Parathyroid adenoma (tissue), 2 donors: Measurements from ENCODE around the gene PRKCE.

ENCODE experiments used
- H2AFZ ChIP-seq: fragments of 300-600 bp; sonication (generic); one replicate; pipeline ENCODE4 v1.7.0; 2017; ENCODE audit warnings: antibody characterized with exemption, mild to moderate bottlenecking
- H3K27ac ChIP-seq: fragments of 300-600 bp; sonication (generic); one replicate; pipeline ENCODE4 v1.7.0; 2017
- H3K27me3 ChIP-seq: fragments of 300-600 bp; sonication (generic); one replicate; pipeline ENCODE4 v1.7.0; 2017; ENCODE audit warnings: low read length; ENCODE audit not compliant: control insufficient read depth, insufficient read depth
- H3K36me3 ChIP-seq: fragments of 300-600 bp; sonication (generic); one replicate; pipeline ENCODE4 v1.7.0; 2017; ENCODE audit warnings: low read length; ENCODE audit not compliant: control insufficient read depth, insufficient read depth
- H3K4me1 ChIP-seq: fragments of 300-600 bp; sonication (generic); one replicate; pipeline ENCODE4 v1.7.0; 2017; ENCODE audit warnings: control low read depth
- H3K4me2 ChIP-seq: fragments of 300-600 bp; sonication (generic); one replicate; pipeline ENCODE4 v1.7.0; 2017; ENCODE audit warnings: low read length
- H3K4me3 ChIP-seq: fragments of 300-600 bp; sonication (generic); one replicate; pipeline ENCODE4 v1.7.0; 2017; ENCODE audit warnings: low read depth, low read length
- H3K79me2 ChIP-seq: fragments of 300-600 bp; sonication (generic); one replicate; pipeline ENCODE4 v1.7.0; 2017; ENCODE audit warnings: control low read depth
- H3K9ac ChIP-seq: fragments of 300-600 bp; sonication (generic); one replicate; pipeline ENCODE4 v1.7.0; 2017; ENCODE audit warnings: mild to moderate bottlenecking
- H3K9me3 ChIP-seq: fragments of 300-600 bp; sonication (generic); one replicate; pipeline ENCODE4 v1.7.0; 2017; ENCODE audit warnings: low read length; ENCODE audit not compliant: control insufficient read depth
- CTCF ChIP-seq: fragments of 300-600 bp; sonication (generic); IDR thresholded peaks from one replicate; pipeline ENCODE4 v1.7.0; 2017; ENCODE audit warnings: antibody characterized with exemption, mild to moderate bottlenecking
- donor health status: primary hyperparathyroidism.

PRKCE gene

GRCh38 chr2:45923701-45924100 lies 272.2 kb downstream of the PRKCE start:
- no peak overlapping the region for H3K4me2 ChIP-seq
- H3K79me2 ChIP-seq: peaks cover 32% of the 10 kb centered on the region
- no peaks in the 10 kb centered on the region for H3K27me3 ChIP-seq
- H3K9ac ChIP-seq: no peak overlapping the region
- no peak overlapping the region for H3K27ac ChIP-seq
- H3K4me1 ChIP-seq: peaks cover 22% of the 10 kb centered on the region
- no peak overlapping the region for H3K4me3 ChIP-seq
- no peak overlapping the region for H2AFZ ChIP-seq
- no peaks in the 10 kb centered on the region for H3K9me3 ChIP-seq
- no peak for TF ChIP-seq CTCF
- H3K36me3 ChIP-seq: no peaks in the 10 kb centered on the region

GRCh38 chr2:45925026-45925425 lies 273.6 kb downstream of the PRKCE start:
- Histone ChIP-seq H3K36me3 (no peaks in the 10 kb centered on the region), H3K4me2 (no peak overlapping the region), H3K27ac (no peak overlapping the region), H3K9me3 (no peaks in the 10 kb centered on the region), H3K4me3 (no peak overlapping the region), H2AFZ (no peak overlapping the region), H3K9ac (no peak overlapping the region), H3K4me1 (peaks cover 22% of the 10 kb centered on the region), H3K79me2 (peaks cover 31% of the 10 kb centered on the region), H3K27me3 (no peaks in the 10 kb centered on the region)
- TF ChIP-seq CTCF: no peak

GRCh38 chr2:45925636-45926366 lies 274.3 kb downstream of the PRKCE start:
- H3K9me3 ChIP-seq: no peaks in the 10 kb centered on the region
- no peak overlapping the region for H2AFZ ChIP-seq
- H3K4me2 ChIP-seq: no peak overlapping the region
- no peaks in the 10 kb centered on the region for H3K27me3 ChIP-seq
- H3K4me1 ChIP-seq: peaks cover 22% of the 10 kb centered on the region
- no peaks in the 10 kb centered on the region for H3K36me3 ChIP-seq
- H3K27ac ChIP-seq: no peak overlapping the region
- no peak overlapping the region for H3K4me3 ChIP-seq
- H3K9ac ChIP-seq: no peak overlapping the region
- TF ChIP-seq CTCF: no peak
- peaks cover 31% of the 10 kb centered on the region for H3K79me2 ChIP-seq

GRCh38 chr2:45928946-45929345 lies 277.5 kb downstream of the PRKCE start:
- Histone ChIP-seq H3K4me2 (no peak overlapping the region), H2AFZ (no peak overlapping the region), H3K27ac (no peak overlapping the region), H3K36me3 (no peaks in the 10 kb centered on the region), H3K4me3 (no peak overlapping the region), H3K27me3 (no peaks in the 10 kb centered on the region), H3K9ac (no peak overlapping the region), H3K9me3 (no peaks in the 10 kb centered on the region), H3K79me2 (peaks cover 26% of the 10 kb centered on the region), H3K4me1 (peaks cover 9% of the 10 kb centered on the region)
- no peak for TF ChIP-seq CTCF
